ENCODE results near the gene MRPS12. TPM values are rescaled to one million over a fixed set of nuclear protein-coding genes. Genes with fewer than 3 reads are reported as not detected.

Gene MRPS12
- total RNA-seq, 1 experiment from 2014 or later, result 81.3 TPM

DNA sequence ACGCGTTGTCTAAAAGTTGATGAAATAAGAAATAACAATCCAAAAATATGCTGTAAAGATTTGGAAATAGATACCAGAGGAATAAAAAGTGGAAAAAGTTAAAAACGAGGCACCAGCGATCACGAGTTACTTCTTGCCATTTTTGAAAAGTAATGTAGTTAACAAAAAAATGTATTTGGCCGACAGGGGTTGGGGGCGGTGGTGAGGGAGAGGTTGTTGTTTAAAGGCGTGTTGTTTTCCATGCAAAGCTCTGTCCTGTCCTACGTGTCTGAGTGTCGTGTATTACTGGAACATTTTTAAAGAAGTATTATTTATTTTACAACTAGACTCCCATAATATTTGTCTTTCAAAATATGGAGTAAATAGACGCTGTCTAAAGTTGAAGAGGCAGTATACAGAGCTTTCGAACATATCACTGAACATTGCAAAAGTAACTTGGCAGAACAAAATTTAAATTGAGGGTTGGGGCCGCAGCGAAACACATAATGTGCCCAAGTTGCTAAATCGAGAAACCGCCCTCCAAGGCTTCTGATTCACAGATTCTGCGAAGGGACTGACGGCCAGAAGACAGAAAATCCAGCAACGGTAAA lies 44.0 kb downstream of the MRPS12 start:
- Histone ChIP-seq H3K23me2 (ENCODE audit: insufficient read length, low read depth, low read length, poor library complexity, severe bottlenecking) (peaks cover 13% of the 10 kb centered on the region), H3K79me1 (ENCODE audit: insufficient read depth, low read depth, low read length, poor library complexity, severe bottlenecking) (no peaks in the 10 kb centered on the region), H3K4me1 (ENCODE audit: insufficient read depth, low read length) (no peaks in the 10 kb centered on the region), H3K4me2 (ENCODE audit: insufficient read depth, insufficient read length, low read length) (peak overlapping the region; percentile 66), H3K23ac (ENCODE audit: insufficient read length, low read depth, low read length) (no peak overlapping the region), H3K4ac (ENCODE audit: low read depth, low read length) (no peak overlapping the region), H4K20me1 (ENCODE audit: control insufficient read depth, insufficient read depth, insufficient read length) (no peaks in the 10 kb centered on the region), H3T11ph (ENCODE audit: low read length) (no peak overlapping the region), H3K9me3 (ENCODE audit: control insufficient read depth, low read depth, low read length) (no peaks in the 10 kb centered on the region), H2BK5ac (ENCODE audit: insufficient read length, low read length) (no peak overlapping the region), H3K18ac (ENCODE audit: insufficient read length, low read depth, low read length) (peak overlapping the region; percentile 3), H2BK20ac (ENCODE audit: low read depth, low read length, poor library complexity, severe bottlenecking) (no peak overlapping the region), H4K91ac (ENCODE audit: insufficient read length, low read depth, low read length) (no peak overlapping the region), H3K14ac (ENCODE audit: insufficient read depth, low read length) (no peak overlapping the region; the same call in 1 of the 2 replicates), H2BK120ac (ENCODE audit: low read depth, low read length, poor library complexity, severe bottlenecking) (no peak overlapping the region), H3K9ac (ENCODE audit: extremely low read depth, insufficient read length, low read length) (peak overlapping the region; percentile 73), H3K79me2 (ENCODE audit: insufficient read depth, low read length) (no peaks in the 10 kb centered on the region), H2BK12ac (ENCODE audit: insufficient read length, low read depth, low read length) (no peak overlapping the region), H4K5ac (ENCODE audit: insufficient read length, low read depth, low read length) (no peak overlapping the region), H3K27ac (ENCODE audit: insufficient read length, low read depth, low read length) (no peak overlapping the region), H2AFZ (ENCODE audit: low read length) (no peak overlapping the region), H3K56ac (ENCODE audit: insufficient read length, low read depth, low read length) (no peak overlapping the region), H2AK5ac (ENCODE audit: insufficient read length, low read length) (no peak overlapping the region), H2BK15ac (ENCODE audit: low read depth, low read length) (no peak overlapping the region), H3K27me3 (ENCODE audit: insufficient read depth, low read length) (no peaks in the 10 kb centered on the region), H4K8ac (replicated peaks; ENCODE audit: insufficient read length, low read depth, low read length) (no peak overlapping the region)
- peaks cover 14 to 19% of the 10 kb centered on the region in 2 experiments for H3K4me1 Mint-ChIP-seq
- TF ChIP-seq, protein P1, sequence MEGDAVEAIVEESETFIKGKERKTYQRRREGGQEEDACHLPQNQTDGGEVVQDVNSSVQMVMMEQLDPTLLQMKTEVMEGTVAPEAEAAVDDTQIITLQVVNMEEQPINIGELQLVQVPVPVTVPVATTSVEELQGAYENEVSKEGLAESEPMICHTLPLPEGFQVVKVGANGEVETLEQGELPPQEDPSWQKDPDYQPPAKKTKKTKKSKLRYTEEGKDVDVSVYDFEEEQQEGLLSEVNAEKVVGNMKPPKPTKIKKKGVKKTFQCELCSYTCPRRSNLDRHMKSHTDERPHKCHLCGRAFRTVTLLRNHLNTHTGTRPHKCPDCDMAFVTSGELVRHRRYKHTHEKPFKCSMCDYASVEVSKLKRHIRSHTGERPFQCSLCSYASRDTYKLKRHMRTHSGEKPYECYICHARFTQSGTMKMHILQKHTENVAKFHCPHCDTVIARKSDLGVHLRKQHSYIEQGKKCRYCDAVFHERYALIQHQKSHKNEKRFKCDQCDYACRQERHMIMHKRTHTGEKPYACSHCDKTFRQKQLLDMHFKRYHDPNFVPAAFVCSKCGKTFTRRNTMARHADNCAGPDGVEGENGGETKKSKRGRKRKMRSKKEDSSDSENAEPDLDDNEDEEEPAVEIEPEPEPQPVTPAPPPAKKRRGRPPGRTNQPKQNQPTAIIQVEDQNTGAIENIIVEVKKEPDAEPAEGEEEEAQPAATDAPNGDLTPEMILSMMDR (conservative IDR thresholded peaks at IDR 0.05), result no peak
- peaks cover under 1% of the 10 kb centered on the region in 2 experiments; a peak in 3 of 5 replicates for H3K9me3 Mint-ChIP-seq
- no peak for DNase-seq
- no CpG with 5 or more reads among the region's 19 CpGs for WGBS (ENCODE audit: extremely low coverage, insufficient read length, low lambda C conversion rate)
- peaks cover 3% of the 10 kb centered on the region; the same call in 1 of the 2 replicates for H3K27me3 Mint-ChIP-seq (ENCODE audit: low read depth)
- peak overlapping the region; percentile 88 to 92 for H3K4me3 Mint-ChIP-seq
- peak overlapping the region; percentile 45 to 93 (median 91) for H3K27ac Mint-ChIP-seq
- H3K36me3 Mint-ChIP-seq (ENCODE audit: insufficient read depth in 1 of 3, low read depth in 3 of 3), result peaks cover 2 to 16% (median 11%) of the 10 kb centered on the region in 3 experiments

All from H9 (cell line).